OCI-LY7 (cell line): ENCODE data around the gene MLN. TPM values are rescaled to one million over a fixed set of nuclear protein-coding genes. Genes with fewer than 3 reads are reported as not detected.

Experiments used
- BruUV-seq: library from RNA; stranded (reverse); fragments of 400-500 nt; replicated peaks from 2 replicates; lab custom pipeline; 2021; lab: Mats Ljungman, UMichigan
- CTCF ChIA-PET: fragments of 300-600 bp; sonication (Branson Sonifier 250); formaldehyde crosslinking; loops from one replicate; lab custom pipeline; 2022; ENCODE audit warnings: antibody characterized with exemption; ENCODE audit not compliant: unreplicated experiment; lab: Charles Lee
- POLR2A ChIA-PET: fragments of 300-600 bp; sonication (Branson Sonifier 250); formaldehyde crosslinking; loops from one replicate; lab custom pipeline; 2022; ENCODE audit warnings: antibody characterized with exemption; lab: Charles Lee
- DNase-seq: peaks from one replicate; pipeline ENCODE4 v3.0.0-alpha.2; 2015; ENCODE audit warnings: low spot score
- H2AFZ ChIP-seq: fragments of 200-600 bp; sonication (generic), shearing (Covaris generic); 2 replicates; pipeline ENCODE4 v1.6.1; 2014; ENCODE audit warnings: mild to moderate bottlenecking, antibody characterized with exemption, low read length, moderate library complexity
- H3K27ac ChIP-seq: fragments of 200-600 bp; sonication (generic); 2 replicates; pipeline ENCODE4 v1.5.1; 2014; ENCODE audit warnings: mixed run types, low read depth, mild to moderate bottlenecking, moderate library complexity, low read length, inconsistent platforms; ENCODE audit not compliant: poor library complexity, severe bottlenecking
- H3K36me3 ChIP-seq: fragments of 200-600 bp; sonication (generic); 2 replicates; pipeline ENCODE4 v1.6.1; 2014; ENCODE audit warnings: mild to moderate bottlenecking, antibody characterized with exemption, low read length, moderate library complexity, mixed read lengths; ENCODE audit not compliant: insufficient read depth
- H3K4me1 ChIP-seq: fragments of 200-600 bp; sonication (generic); 2 replicates; pipeline ENCODE4 v1.5.1; 2014; ENCODE audit warnings: mild to moderate bottlenecking, low read length; ENCODE audit not compliant: insufficient read depth, poor library complexity, severe bottlenecking
- H3K4me2 ChIP-seq: fragments of 200-600 bp; sonication (generic); 2 replicates; pipeline ENCODE4 v1.6.1; 2014; ENCODE audit warnings: mild to moderate bottlenecking, low read length
- H3K4me3 ChIP-seq: fragments of 200-600 bp; sonication (generic); 2 replicates; pipeline ENCODE4 v1.5.1; 2014; ENCODE audit warnings: mild to moderate bottlenecking, low read depth, low read length; ENCODE audit not compliant: poor library complexity, severe bottlenecking
- H3K79me2 ChIP-seq: fragments of 200-600 bp; sonication (generic); 2 replicates; pipeline ENCODE4 v1.6.1; 2016; ENCODE audit warnings: low read depth, mild to moderate bottlenecking, low read length, moderate library complexity, mixed read lengths; ENCODE audit not compliant: insufficient read depth
- H3K9me2 ChIP-seq: fragments of 200-600 bp; sonication (generic); 2 replicates; pipeline ENCODE4 v1.6.1; 2016; ENCODE audit warnings: mild to moderate bottlenecking, low read length, mixed read lengths; ENCODE audit not compliant: insufficient read depth
- H3K9me3 ChIP-seq: fragments of 200-600 bp; sonication (generic); 2 replicates; pipeline ENCODE4 v1.6.1; 2014; ENCODE audit warnings: mild to moderate bottlenecking, mixed run types, low read length, mixed read lengths
- H4K20me1 ChIP-seq: fragments of 200-600 bp; sonication (generic); 2 replicates; pipeline ENCODE4 v1.6.1; 2014; ENCODE audit warnings: mild to moderate bottlenecking, antibody characterized with exemption, low read length, moderate library complexity, mixed read lengths; ENCODE audit not compliant: insufficient read depth
- CTCF ChIP-seq: fragments of 200-600 bp; sonication (generic); conservative IDR thresholded peaks from 2 replicates; pipeline ENCODE4 v1.5.1; 2014; ENCODE audit warnings: mild to moderate bottlenecking, antibody characterized with exemption, low read length, moderate library complexity, mixed read lengths
- EZH2phosphoT487 ChIP-seq: fragments of 200-600 bp; sonication (generic); IDR thresholded peaks from 2 replicates; pipeline ENCODE4 v1.6.1; 2018; ENCODE audit warnings: low read depth, borderline replicate concordance, mild to moderate bottlenecking, mixed run types, antibody characterized with exemption, low read length, moderate library complexity, mixed read lengths
- intact Hi-C: fragments of 100-400 bp; cut with micrococcal nuclease; formaldehyde crosslinking; loops from one replicate; pipeline ENCODE4 v1.10.0; 2022; ENCODE audit not compliant: unreplicated experiment
- total RNA-seq, 2 experiments: library from RNA; depleted of rRNA in 1 of 2; stranded (reverse); fragments of >200 nt in 1 of 2; shearing (Covaris generic) in 1 of 2; gene quantifications; 2 replicates each; pipeline ENCODE4 v1.2.3, GENCODE V29; 2014 to 2022

MLN gene
- total RNA-seq, 2 experiments from 2014 or later, result not detected

GRCh38 chr6:33752646-33753015 is 51.2 kb downstream of the MLN start:
- Histone ChIP-seq H3K27ac (no peak overlapping the region), H3K4me3 (no peak overlapping the region), H3K9me2 (no peaks in the 10 kb centered on the region), H3K4me1 (no peaks in the 10 kb centered on the region), H2AFZ (no peak overlapping the region), H3K9me3 (no peaks in the 10 kb centered on the region), H3K79me2 (no peaks in the 10 kb centered on the region), H3K36me3 (no peaks in the 10 kb centered on the region), H3K4me2 (no peak overlapping the region), H4K20me1 (no peaks in the 10 kb centered on the region)
- intact Hi-C loops, result no loop called here
- DNase-seq, result no peak
- CTCF ChIA-PET, result no interaction called here
- no peak for TF ChIP-seq EZH2phosphoT487
- POLR2A ChIA-PET, result no interaction called here
- no TSS peak for BruUV-seq

GRCh38 chr6:33751771-33752645 is 51.8 kb downstream of the MLN start:
- BruUV-seq, result no TSS peak
- Histone ChIP-seq H3K79me2 (no peaks in the 10 kb centered on the region), H3K9me3 (no peaks in the 10 kb centered on the region), H3K27ac (no peak overlapping the region), H4K20me1 (no peaks in the 10 kb centered on the region), H3K4me2 (no peak overlapping the region), H3K36me3 (no peaks in the 10 kb centered on the region), H3K4me1 (no peaks in the 10 kb centered on the region), H2AFZ (no peak overlapping the region), H3K4me3 (no peak overlapping the region), H3K9me2 (no peaks in the 10 kb centered on the region)
- no peak for DNase-seq
- TF ChIP-seq EZH2phosphoT487 (no peak), CTCF (no peak)
- intact Hi-C loops, result no loop called here
- CTCF ChIA-PET, result no interaction called here
- POLR2A ChIA-PET, result no interaction called here

- H3K4me1 ChIP-seq, result no peaks in the 10 kb centered on the region
- no peak overlapping the region for H2AFZ ChIP-seq
- H3K27ac ChIP-seq, result no peak overlapping the region
- no peak overlapping the region for H3K4me2 ChIP-seq
- no peaks in the 10 kb centered on the region for H3K36me3 ChIP-seq
- intact Hi-C loops, result no loop called here
- POLR2A ChIA-PET, result interaction anchor here (1.3 kb wide), 1 partner anchor 39 kb away, joined by 5 read pairs; the partner anchor contains the start of gene UQCC2
- no peaks in the 10 kb centered on the region for H3K79me2 ChIP-seq
- H3K9me2 ChIP-seq, result no peaks in the 10 kb centered on the region
- no peaks in the 10 kb centered on the region for H3K9me3 ChIP-seq
- H4K20me1 ChIP-seq, result no peaks in the 10 kb centered on the region
- CTCF ChIA-PET, result no interaction called here
- no peak for DNase-seq
- BruUV-seq, result no TSS peak
- no peak overlapping the region for H3K4me3 ChIP-seq
- TF ChIP-seq CTCF (no peak), EZH2phosphoT487 (no peak)
Observed at GRCh38 chr6:33750244-33750991, 53.4 kb downstream of the MLN start.
